Measurements from ENCODE around the gene GTF2A1.

GRCh38 chr14:81205639-81206038 lies 15.1 kb downstream of the GTF2A1 start:
- TF ChIP-seq CTCF (conservative IDR thresholded peaks at IDR 0.05; ENCODE audit: low read depth, low read length) (no peak), EZH2 (IDR thresholded peaks at IDR 0.05; ENCODE audit: low read length, unreplicated experiment) (no peak), EZH2phosphoT487 (IDR thresholded peaks at IDR 0.05; ENCODE audit: borderline replicate concordance, low read length) (no peak)
